AG04450 (cell line): ENCODE results near the gene CLTB. TPM values are rescaled to one million over a fixed set of nuclear protein-coding genes. Genes with fewer than 3 reads are reported as not detected.
A peak's percentile ranks its signal among the peaks of the same experiment; 100 is the strongest.

Experiments
- CTCF ChIA-PET: fragments of 300-600, 350-600 bp; formaldehyde crosslinking; extraction: SDS; loops from one replicate; lab custom pipeline; 2022; ENCODE audit warnings: antibody characterized with exemption, inconsistent platforms; lab: Charles Lee
- POLR2A ChIA-PET: fragments of 350-600 bp; formaldehyde crosslinking; extraction: SDS; loops from one replicate; lab custom pipeline; 2021; ENCODE audit warnings: antibody characterized with exemption, inconsistent platforms; lab: Yijun Ruan, JAX
- DNase-seq: peaks from one replicate; pipeline ENCODE4 v3.0.0-alpha.2; 2011; ENCODE audit warnings: low read depth, low spot score
- H3K27ac ChIP-seq: one replicate; pipeline ENCODE4 v1.5.1; 2012; ENCODE audit warnings: low read depth, low read length, control low read depth
- H3K27me3 ChIP-seq: one replicate; pipeline ENCODE4 v1.6.0; 2012; ENCODE audit warnings: low read length; ENCODE audit not compliant: control insufficient read depth, insufficient read depth
- H3K4me3 ChIP-seq: 2 replicates; pipeline ENCODE4 v1.5.1; 2011; ENCODE audit warnings: mild to moderate bottlenecking, low read depth, low read length, control low read depth
- H3K9me3 ChIP-seq: 2 replicates; pipeline ENCODE4 v1.5.1; 2012; ENCODE audit warnings: low read length; ENCODE audit not compliant: control insufficient read depth, insufficient read depth
- polyA plus RNA-seq: library from polyadenylated mRNA; depleted of rRNA; stranded (reverse); fragments of >200 nt; gene quantifications from 2 replicates; pipeline ENCODE4 v1.2.3, GENCODE V29; 2011
- TF ChIP-seq, protein P1 (sequence below): IDR thresholded peaks from 2 replicates; pipeline ENCODE4 v1.5.1; 2011; ENCODE audit warnings: low read depth, low read length, control low read depth, inconsistent platforms

The CLTB gene
- polyA plus RNA-seq, 1 experiment = 66.2 TPM

DNA sequence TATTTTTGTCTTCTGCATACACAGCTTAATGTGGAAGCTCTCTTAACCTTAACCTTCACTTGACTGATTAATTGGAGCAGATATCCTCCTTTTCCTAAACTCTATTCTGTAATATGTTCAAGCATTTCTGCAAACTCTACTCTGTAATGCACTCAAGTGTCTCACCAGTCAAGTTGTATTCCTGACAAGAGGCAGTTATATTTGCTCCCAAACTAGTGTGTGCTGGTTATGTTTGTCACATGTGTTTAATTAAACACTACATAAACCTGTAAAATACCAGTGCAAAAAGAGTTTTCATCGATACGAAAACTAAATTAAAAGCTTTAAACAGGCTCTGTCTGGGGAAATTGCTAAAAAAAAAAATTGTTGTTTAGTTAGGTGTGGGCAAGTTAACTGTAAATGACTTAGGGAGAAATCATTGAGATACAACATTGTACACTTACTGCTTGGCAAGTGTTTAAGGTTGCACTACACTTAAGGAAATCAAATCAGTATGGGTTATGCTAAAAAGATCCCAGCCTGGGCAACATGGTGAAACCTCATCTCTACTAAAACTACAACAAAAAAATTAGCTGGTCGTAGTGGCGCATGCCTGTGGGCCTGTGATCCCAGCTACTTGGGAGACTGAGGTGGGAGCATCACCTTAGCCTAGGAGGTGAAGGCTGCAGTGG is 38.5 kb upstream of the CLTB start:
- Histone ChIP-seq H3K27ac (no peak overlapping the region), H3K9me3 (no peaks in the 10 kb centered on the region), H3K4me3 (no peak overlapping the region), H3K27me3 (no peaks in the 10 kb centered on the region)
- ChIA-PET CTCF (interaction anchor here (0.9 to 1.0 kb wide), 2 partner anchors 83 to 921 kb away, joined by 3 read pairs; no protein-coding TSS in a partner anchor), POLR2A (no interaction called here)
- TF ChIP-seq, protein P1, sequence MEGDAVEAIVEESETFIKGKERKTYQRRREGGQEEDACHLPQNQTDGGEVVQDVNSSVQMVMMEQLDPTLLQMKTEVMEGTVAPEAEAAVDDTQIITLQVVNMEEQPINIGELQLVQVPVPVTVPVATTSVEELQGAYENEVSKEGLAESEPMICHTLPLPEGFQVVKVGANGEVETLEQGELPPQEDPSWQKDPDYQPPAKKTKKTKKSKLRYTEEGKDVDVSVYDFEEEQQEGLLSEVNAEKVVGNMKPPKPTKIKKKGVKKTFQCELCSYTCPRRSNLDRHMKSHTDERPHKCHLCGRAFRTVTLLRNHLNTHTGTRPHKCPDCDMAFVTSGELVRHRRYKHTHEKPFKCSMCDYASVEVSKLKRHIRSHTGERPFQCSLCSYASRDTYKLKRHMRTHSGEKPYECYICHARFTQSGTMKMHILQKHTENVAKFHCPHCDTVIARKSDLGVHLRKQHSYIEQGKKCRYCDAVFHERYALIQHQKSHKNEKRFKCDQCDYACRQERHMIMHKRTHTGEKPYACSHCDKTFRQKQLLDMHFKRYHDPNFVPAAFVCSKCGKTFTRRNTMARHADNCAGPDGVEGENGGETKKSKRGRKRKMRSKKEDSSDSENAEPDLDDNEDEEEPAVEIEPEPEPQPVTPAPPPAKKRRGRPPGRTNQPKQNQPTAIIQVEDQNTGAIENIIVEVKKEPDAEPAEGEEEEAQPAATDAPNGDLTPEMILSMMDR = no peak
- no peak for DNase-seq

DNA sequence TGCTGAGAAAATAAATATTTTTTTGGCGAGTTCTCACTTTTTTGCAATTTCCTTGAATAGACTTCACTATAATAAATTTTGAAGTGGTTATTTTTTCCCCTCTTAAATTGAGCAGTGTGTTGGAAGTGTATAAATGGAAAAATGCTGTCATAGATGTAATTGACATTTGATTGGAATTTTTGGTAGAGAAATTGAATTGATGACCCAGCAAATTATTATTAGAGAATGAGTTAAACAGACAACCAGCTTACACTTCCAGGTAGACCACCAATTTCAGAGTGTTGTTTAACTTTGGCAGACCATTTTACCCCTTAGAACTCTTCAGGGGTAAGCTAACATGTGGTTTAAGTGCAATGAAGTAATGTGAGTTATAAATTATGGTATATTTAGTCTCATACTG is 33.7 kb upstream of the CLTB start:
- no peak overlapping the region for H3K27ac ChIP-seq
- no peaks in the 10 kb centered on the region for H3K27me3 ChIP-seq
- TF ChIP-seq, protein P1 = no peak
- POLR2A ChIA-PET = no interaction called here
- H3K4me3 ChIP-seq = no peak overlapping the region
- CTCF ChIA-PET = interaction anchor here (0.5 kb wide), 1 partner anchor 21 kb away, joined by 3 read pairs; no protein-coding TSS in a partner anchor
- DNase-seq = no peak
- peaks cover 3% of the 10 kb centered on the region; the same call in 1 of the 2 replicates for H3K9me3 ChIP-seq

DNA sequence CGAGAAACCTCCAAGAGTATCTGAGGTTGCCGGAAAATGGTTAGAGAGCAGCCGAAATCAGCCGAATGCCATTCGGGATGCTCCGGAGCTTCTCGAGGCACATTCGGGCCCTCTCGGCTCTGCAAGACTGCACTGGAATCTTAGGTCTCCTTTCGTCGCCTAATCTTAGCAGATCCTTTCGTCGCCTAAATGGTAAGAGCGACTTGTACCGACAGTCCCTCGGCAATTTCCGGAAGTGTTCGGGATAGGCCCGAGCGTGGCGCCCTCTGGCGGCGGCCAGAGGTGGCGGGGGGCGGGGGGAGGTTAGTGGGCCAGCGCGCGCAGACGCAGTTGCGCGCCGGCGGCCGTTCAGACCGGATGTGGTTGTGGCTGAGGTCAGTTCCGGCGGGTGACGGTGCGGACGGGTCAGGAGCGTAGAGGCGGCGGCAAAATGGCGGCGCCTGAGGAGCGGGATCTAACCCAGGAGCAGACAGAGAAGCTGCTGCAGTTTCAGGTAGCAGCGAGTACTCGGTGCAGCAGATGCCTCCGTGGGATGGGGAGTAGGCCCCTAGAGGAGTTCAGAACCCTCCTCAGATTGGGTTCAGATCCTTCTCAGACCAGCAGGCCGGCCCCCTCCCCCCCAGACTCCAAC is 31.8 kb upstream of the CLTB start, which contains the start of gene FAF2:
FAF2 (plus strand) TSS at position 408 of the 631 bp plus-strand sequence; CDS start at position 431, 23 bp downstream.
- POLR2A ChIA-PET = interaction anchor here (0.6 to 2.7 kb wide), 10 partner anchors 15 to 199 kb away, joined by 3 to 15 read pairs (median 4); partner anchors contain the start of genes CLTB, RNF44 and TSPAN17

DNA sequence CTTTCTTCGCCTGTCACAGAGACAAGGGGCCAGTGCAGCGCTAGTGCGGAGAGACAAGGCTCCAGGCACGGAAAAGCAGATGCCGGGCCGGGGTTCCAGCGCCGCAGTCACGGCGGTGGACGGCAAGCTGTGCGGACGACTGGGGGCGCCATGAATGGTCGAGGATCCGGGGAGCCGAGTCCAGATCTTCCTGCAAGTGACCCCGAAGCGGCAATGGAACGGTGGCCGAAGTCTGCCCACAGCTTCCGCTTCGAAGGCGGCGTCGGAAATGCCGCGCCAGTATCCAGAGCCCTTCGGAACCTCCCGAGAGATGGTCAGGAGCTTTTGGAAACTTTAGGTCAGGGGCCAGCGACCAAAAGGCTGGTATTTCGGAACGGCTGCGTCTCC is 31.2 kb upstream of the CLTB start:
- CTCF ChIA-PET = interaction anchor here (0.6 to 2.5 kb wide), 50 partner anchors 9 to 718 kb away, joined by 3 to 62 read pairs (median 6); partner anchors contain the start of genes CLTB, KIAA1191, RNF44 and TSPAN17
- peaks cover 3% of the 10 kb centered on the region; the same call in 1 of the 2 replicates for H3K9me3 ChIP-seq
- peak overlapping the region; percentile 87 for H3K4me3 ChIP-seq
- H3K27ac ChIP-seq = peak overlapping the region; percentile 92
- POLR2A ChIA-PET = interaction anchor here (0.7 to 2.7 kb wide), 8 partner anchors 19 to 200 kb away, joined by 3 to 15 read pairs (median 4); partner anchors contain the start of genes CLTB, RNF44 and TSPAN17
- TF ChIP-seq, protein P1 = no peak
- no peak for DNase-seq
- H3K27me3 ChIP-seq = no peaks in the 10 kb centered on the region

More for the DNA sequence above, 31.8 kb upstream of the CLTB start, which contains the start of gene FAF2:
- Histone ChIP-seq H3K27ac (peak within 1 kb of the TSS; percentile 92), H3K4me3 (peak within 1 kb of the TSS; percentile 100), H3K9me3 (peaks cover 3% of the 10 kb centered on the region; the same call in 1 of the 2 replicates), H3K27me3 (no peaks in the 10 kb centered on the region)
- peak; percentile 97 for DNase-seq
- TF ChIP-seq, protein P1 = peak; percentile 90
- CTCF ChIA-PET = interaction anchor here (0.5 to 2.5 kb wide), 53 partner anchors 10 to 718 kb away, joined by 3 to 62 read pairs (median 6); partner anchors contain the start of genes CLTB, KIAA1191, RNF44 and TSPAN17
